NCI-H1417 (cell line): ENCODE data around the gene DEGS2.

Experiments used
- DNase-seq, 3 experiments: peaks; one replicate each; lab custom pipeline; 2025; lab: John Stamatoyannopoulos, UW

The DEGS2 gene

DNA sequence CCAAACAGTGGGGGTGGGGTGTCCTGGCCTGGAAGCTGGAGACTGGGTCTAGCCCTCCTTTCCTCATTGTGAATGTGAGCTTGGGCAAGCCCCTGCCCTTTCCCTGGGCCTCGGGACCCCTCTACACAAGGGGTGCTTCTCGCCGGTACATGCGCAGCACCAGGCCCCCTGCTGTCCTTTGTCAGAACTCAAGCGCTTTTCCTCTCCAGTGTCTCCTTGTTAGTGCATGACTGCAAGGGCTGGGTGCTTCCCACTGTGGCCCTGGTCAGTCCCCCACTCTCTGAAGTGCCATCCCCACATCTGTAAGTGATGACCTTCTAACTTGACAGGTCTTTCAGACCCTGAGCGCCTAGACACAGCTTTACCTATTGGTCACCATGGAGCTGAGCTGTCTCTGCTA, 44.2 kb downstream of the DEGS2 start:
- no peak for DNase-seq

GRCh38 chr14:100114109-100114765, 45.2 kb downstream of the DEGS2 start:
- DNase-seq = no peak

- no peak for DNase-seq
Measured at GRCh38 chr14:100111931-100112704, 47.3 kb downstream of the DEGS2 start.

GRCh38 chr14:100110816-100111215, 48.6 kb downstream of the DEGS2 start:
- DNase-seq = no peak

DNA sequence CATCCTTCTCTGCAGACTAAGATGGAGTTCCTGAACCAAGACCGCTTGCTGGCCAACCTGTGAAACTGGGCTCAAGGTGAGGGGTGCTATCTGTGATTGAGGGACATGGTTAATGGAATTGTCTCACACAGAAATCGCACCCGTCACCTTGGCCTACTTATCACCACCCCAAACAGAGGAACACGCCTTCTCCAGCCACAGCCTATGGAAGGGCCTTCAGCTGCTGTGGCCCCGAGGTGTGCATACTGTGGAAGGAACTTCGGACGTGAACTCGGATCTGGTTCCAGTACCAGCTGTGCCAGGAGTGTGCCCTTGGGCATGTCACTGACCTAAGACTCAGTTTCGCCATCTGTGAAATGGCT, 49.9 kb downstream of the DEGS2 start:
- no peak for DNase-seq

DNA sequence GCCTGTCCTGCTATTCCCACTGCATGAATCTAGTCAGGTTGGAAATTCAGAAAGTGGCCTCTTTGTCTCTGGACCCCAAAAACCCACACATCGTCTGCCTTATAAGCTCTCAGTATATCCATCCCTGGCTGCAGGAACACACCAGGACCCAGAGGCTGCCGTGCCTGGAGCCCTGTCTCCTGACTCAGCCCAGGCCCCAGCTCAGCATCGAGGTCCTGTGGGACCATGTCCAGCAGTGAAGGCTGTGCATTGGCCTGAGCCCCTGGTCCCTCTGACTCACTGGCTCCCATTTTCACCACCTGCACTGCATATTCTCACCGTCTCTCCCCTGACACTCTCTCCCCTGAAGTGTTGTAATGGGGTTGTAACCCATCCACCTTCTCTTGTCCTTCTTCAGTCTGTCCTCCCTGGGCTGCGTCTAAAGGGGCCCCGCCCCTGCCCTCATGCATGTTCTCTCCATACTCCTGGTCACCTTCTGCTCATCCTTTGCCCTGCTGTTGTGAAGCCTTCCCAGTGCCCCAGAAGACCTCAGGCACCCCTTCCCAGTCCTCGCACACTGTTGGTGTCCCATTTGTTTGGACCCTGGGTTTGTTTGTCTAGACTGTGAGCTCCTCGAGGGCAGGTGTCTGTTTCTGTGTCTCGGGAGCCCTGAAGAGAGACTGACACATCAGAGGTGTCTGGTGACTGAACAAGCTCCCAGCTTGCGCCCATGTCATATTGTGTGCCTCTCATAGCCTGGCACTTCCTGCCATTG, 50.4 kb downstream of the DEGS2 start:
- DNase-seq = no peak

DNA sequence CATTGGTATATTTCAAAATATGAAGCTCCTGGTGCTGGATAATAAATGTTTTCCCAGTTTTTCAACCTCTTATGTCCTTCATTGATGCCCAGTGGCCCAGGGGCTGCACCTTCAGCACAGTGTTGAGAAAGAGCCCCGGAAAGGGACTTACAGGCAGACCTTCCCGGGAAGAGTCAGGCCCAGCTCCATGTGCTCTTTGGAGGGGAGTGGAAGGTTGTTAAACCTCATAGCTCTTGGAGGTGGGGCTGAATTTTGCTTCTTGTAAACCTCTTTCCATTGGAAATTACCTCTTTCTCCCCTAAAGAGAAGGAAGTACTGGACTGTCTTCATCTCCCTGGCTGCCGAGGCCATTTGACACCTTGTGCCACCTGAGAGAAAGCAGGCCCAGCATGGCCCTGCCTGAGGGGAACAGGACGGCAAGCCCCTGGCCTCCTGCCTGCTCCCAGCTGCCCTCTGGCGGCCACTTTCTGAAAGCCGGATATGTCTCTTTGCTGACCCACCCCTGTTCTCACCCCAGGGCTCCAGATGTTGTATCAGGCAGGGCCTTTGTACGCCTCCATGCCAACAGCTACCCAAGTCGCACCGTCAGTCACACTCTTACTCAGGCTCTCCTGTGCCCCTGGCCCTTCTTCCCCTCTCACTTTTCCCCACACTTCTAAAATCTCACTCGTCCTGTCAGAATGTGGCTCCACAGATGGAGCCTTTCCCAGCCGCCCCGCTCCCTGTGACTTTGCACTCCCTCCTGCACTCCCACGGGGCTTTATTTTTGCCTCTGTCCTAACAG, 51.2 kb downstream of the DEGS2 start:
- peak; percentile 49 to 78 (median 78) for DNase-seq

DNA sequence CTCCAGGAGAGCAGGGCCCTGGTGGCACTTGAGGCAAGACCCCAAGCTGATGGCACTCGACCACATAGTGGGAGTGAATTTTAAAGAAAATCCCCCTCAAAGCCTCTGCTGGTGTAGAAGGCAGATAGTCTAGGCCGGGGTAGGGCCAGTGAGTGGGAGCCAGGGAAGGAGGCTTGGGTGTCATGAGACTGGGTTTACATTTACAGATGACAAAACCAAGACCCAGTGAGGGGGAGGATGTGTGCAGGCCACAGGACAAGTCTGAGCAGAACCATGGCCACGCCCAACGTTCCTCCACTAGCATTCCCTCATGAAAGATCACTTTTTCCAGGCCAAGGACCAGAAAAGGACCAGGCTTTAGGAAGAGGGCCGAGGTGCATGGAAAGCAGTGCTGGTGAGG, 52.2 kb downstream of the DEGS2 start:
- DNase-seq = no peak

DNA sequence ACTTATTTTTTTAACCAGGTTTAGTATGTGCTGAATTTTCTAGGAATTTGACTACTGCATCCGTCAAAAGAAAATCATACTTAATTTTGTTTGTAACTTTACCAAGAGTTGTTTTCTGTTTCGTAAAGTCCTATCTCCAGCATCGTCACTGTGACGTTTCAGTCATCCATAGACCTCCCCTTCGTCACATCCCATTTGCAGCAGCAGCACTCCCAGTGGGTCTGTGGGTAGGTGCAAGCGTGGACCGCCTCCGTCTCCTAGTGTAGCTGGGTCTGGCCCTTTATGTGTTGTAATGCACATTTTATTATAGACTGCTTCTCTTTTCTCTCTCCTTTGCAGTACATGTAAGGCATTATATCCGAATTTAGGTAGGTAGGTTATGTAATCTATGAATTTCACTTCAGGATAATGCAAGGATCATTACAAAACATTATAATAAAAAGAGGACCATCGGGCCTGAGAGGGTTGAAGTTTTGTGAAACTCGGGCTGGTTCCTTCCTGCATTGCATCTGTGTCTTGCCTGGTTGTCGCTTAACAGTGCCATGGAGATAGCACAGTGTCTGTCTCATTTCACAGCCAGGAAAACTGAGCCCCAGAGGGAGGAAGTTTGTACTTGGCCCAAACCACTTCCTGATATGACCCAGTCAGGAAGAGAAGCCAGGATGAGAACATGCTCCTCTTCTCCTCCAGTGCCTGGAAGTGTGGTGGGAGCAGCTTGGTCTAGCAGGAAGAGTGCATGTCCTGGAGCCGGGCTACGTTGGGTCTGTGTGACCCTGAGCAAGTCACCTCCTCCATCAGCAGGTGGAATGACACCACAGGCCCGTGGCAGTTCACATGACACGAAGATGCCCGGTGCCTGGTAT, 53.0 kb downstream of the DEGS2 start:
- no peak for DNase-seq

- no peak for DNase-seq
Measured at GRCh38 chr14:100105357-100106169, 53.9 kb downstream of the DEGS2 start.

DNA sequence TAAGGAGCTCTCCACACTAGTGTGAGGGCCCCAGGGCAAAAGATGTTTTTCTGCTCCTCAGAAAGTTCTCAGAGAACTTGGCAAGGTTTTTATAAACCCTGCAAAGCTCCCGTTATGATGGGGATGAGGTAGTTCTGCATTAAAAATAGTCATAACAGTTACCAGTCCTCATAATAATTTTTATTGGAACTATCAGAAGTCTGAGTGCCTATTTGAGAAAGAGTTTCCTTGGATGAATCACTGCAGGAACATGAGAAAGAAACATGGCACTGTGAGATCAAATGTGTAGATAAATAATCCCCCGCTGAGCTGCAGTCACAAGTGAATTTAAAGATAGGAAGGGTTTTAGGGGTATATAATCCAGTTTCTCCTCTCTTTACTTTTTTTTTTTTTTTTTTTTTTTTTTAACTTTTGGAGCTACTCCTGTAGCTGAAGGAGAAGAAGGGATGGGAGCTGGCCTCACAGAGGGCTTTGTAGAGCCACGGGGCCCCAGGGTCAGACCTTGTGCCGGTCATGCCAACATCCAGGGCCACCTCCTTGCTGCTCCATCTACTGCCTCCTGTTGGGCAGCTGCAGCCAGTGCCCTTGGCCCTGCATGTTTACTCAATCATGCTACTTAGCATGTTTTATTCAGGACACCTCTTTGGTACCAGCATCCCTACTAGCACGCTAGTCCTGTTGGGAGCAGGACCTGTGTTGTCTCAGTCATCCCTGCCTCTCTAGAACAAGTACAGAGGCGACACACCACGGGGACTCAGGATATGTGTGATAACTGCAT, 54.7 kb downstream of the DEGS2 start:
- no peak for DNase-seq

DNA sequence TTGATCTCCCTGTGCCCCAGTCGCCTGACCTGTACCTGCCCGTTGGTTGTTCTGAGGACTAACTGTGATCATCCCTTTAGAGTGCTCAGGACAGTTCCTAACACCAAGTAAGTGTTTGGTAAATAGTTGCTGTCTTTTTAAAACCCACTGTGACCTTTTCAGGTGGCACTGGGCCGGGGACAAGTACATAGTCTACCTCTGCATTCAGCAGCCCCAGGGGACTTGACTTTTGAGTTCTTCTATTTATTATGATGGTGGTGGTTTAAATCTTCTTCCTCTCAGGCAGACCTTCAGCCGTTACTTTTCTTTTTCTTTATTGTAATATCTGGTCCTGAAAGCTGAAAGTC, 55.5 kb downstream of the DEGS2 start:
- peak in 1 of 3 experiments; percentile 25 for DNase-seq

- no peak for DNase-seq
Measured at GRCh38 chr14:100103250-100104005, 56.0 kb downstream of the DEGS2 start.

DNA sequence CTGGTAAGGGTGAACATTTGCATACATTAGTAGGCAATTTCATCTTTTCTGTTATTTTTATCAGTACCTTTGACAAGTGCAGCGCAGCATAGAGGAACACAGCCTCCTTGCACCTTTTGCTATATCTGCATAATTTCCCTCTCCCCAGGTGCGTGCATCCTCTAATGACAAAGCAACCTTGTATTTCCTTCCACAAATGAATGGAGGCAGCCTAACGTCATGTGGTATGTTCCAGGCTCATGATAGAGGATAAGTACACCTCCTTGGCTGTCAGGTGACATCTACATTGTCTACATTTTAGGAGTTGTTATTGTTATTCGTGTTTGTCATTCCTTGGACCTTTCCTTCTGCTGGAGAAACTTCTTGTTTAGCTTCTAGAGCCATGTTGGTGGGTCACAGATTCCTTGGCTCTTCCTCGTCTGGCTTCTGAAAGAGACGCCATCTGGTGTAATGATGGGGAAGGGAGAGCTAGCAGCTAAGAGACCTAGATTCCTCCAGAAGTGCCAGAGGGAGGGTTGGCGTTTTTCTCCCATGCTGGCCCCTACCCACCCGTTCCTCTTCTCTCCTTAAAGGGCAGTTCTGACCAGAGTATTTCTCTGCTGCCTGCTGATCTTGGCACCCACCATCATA, 57.2 kb downstream of the DEGS2 start:
- DNase-seq = no peak

GRCh38 chr14:100100032-100100703, 59.3 kb downstream of the DEGS2 start:
- no peak for DNase-seq

DNA sequence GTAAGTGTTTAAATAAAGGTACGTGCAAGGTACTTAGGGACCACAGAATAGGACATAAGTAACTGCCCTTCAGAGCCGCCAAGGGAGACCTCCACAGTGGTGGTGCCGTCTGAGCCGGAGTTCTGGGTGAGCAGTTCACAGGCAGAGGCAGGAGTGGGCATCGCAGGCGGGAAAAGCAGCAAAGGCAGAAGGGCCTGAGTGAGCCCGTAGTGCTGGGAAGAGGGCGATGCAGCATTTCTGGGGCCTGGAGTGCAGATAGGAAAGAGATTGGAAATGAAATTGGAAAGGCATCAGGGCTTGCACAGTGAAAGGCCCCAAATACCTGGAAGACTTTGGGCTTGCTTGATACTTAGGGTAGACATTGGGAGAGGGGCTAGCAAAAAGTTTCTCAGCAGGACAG, 61.3 kb downstream of the DEGS2 start:
- DNase-seq = no peak

DNA sequence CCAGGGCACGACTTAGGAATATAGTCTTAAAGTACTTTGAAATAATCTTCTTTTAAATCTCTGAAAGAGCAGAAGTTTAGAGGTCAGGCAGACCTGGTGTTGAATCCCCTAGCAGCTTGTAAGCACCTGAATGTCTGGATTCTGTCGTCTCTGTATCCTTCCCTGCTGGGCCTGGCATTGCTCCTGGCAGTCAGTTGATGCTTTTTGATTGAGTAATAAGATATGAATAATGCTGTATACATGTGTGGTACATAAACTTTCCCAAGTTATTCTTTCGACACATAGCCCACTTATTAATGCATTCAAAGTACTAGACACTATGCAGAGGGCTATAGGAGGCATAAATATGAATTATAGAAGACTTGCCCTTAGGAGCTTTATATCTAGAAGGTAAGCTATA, 62.8 kb downstream of the DEGS2 start:
- no peak for DNase-seq
